GM18517 (cell line): ENCODE measurements around the gene PRAMEF12.
"Not testable (repeated sequence)": the region's sequence is repeated elsewhere in the genome, so short reads cannot be mapped to it uniquely, and the experiment has no call there.

ENCODE experiments used
- ATAC-seq: cut with Tn5 transposase; IDR thresholded peaks from one replicate; pipeline ENCODE4 v1.9.1; 2021; ENCODE audit warnings: mild to moderate bottlenecking, moderate library complexity; ENCODE audit not compliant: unreplicated experiment

PRAMEF12 gene

DNA sequence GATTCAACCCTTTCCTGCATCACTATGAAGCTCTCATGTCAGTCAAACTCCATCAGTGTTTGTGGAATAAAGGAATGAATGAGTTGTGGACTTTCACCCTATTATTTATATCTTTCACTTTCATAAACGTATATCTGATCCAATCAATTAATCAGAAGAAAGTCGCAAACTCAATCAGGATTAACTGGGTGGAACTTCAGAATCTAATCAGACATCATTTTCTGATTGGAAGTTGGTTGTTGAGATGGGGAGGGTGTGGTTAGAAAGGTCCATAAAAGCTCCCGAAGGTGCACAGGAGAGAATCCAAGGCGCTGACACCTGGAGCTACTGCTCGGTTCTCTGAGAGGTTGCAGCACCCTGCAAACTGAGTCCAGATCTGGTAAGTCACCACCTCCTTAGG lies at the start of gene PRAMEF12:
Gene PRAMEF12, plus strand, starts transcription at position 301 of the 400 bp plus-strand sequence. CDS start 1,130 bp downstream, outside the sequence.
- no peak for ATAC-seq

DNA sequence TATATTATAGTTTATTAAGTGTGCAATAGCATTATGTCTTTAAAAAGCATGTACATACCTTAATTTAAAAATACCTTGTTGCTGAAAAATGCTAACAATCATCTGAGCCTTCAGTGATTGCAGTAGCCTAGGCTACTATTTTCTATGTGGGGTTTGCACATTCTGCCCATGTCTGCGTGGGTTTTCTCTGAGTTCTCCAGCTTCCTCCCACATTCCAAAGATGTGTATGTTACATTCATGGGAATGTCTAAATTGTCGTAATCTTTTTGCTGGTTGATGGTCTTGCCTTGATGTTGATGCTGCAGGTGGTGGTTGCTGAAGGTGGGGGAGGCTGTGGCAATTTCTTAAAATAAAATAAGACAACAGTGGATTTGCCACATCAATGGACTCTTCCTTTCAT lies 45.1 kb upstream of the PRAMEF12 start:
- no peak for ATAC-seq

DNA sequence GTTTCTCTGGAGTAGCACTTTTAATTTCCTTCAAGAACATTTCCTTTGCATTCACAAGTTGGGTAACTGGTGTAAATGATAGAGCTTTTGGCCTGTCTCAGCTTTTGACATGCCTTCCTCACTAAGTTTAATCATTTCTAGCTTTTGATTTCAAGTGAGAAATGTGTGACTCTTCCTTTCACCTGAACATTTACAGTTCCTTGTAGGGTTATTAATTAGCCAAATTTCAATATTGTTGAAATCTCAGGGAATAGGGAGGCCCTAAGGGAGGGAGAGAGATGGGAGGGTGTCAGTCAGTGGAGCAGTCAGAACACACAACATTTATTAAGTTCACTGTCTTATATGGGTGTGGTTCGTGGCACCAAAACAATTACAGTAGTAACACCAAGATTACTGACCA lies 43.4 kb upstream of the PRAMEF12 start:
- ATAC-seq = no peak

DNA sequence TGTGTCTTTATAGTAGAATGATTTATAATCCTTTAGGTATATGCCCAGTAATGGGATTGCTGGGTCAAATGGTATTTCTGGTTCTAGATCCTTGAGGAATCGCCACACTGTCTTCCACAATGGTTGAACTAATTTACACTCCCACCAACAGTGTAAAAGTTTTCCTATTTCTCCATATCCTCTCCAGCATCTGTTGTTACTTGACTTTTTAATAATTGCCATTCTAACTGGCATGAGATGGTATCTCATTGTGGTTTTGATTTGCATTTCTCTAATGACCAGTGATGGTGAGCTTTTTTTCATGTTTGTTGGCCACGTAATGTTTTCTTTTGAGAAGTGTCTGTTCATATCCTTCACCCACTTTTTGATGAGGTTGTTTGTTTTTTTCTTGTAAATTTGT lies 42.5 kb upstream of the PRAMEF12 start:
- ATAC-seq = not testable (repeated sequence)

DNA sequence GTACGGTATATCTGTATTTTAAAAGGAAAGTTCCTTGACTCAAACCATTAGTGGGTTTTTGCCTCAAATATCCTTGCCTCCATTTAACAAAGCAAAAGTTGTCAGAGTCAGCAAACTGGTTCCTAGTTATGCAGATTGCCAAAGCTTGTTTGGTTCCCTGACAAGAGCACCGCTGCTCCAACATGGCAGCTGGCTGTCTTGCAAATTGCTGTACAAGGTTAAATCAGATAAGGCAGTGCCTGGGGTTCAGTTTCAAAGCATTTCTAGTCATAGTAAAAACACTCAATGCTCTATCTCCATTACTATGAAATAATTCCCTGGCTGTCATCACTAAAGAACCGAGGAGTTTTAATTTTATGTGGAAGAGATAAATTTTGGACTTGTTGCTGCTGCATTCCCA lies 38.9 kb upstream of the PRAMEF12 start:
- no peak for ATAC-seq

DNA sequence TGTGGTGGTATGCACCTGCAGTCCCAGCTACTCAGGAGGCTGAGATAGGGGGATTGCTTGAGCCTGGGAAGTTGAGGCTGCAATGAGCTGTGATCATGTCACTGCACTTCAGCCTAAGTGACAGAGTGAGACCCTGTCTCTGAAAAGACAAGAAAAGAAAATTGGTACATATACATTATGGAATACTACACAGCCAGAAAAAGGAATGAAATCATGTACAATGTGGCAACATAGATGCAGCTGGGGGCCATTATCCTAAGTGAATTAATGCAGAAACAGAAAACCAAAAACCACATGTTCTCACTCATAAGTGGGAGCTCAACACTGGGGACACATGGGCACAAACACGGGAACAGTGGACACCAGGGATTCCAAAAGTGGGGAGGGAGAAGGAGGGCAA lies 34.6 kb upstream of the PRAMEF12 start:
- no peak for ATAC-seq

DNA sequence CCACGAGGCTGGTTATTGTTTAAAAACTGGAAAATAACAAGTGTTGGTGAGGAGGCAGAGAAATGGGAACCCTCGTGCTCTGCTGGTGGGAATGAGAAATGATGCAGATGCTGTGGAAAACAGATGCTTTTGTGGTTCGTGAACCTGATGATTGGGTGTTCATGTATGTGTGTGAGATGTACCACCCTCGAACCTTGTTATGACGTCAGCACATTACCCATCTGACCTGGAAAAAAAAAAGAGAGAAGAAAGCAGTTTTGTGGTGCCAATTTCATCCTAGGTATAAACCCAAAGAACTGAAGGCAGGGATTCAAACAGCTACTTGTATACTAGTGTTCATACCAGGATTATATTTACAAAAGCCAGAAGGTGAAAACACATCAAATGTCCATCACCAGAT lies 33.9 kb upstream of the PRAMEF12 start:
- ATAC-seq = no peak

DNA sequence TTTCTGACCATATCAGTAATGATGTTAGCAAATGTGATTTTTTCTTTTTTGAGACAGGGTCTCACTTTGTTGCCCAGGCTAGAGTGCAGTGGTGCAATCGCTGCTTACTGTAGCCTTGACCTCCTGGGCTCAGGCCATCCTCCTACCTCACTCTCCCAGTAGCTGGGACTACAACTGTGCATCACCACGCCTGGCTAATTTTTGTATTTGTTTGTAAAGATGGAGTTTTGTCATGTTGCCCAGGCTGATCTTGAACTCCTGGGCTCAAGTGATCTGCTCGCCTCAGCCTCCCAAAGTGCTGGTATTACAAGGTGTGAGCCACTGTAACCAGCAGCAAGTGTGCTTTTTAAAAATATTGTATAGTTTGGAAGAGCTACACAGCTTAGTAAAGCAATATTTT lies 31.6 kb upstream of the PRAMEF12 start:
- no peak for ATAC-seq

DNA sequence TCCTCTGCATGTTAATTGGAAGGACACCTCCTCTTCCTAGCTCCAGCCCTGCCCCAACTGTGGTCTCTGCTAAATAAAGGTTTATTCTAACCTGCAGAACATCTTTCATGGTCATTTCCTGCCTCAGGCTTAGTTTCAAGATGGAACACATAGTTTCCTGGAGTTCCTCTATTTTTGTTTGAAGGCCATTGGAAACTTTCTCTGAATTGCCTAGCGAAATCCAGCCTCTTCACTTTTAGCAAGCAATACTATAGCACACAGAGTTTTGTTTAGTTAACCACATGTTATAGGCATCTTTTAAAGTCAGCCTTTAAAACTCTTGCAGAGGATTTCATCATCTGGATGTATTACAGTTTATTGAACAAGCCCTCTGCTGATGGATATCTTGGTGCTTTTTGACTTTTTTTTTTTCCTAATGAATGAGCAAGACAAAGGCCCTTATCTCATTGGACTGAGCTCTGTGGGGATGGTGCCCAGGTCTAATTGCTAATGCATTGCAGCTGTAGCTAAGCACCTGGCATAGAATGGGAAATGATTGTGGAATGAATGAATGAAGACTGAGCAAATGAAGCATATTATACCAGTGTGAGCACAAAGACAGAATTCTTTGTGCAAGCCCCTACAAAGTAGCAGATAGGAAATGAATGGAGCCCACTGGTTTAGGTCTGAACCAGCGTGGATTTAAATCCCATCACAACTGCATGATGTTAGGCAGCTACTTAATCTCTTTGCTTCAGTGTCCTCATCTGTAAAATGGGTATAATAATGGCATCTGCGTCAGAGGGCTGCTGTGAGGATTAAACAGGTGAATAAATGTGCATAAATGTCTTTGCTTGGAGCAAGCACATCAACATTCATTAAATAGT lies 28.2 kb upstream of the PRAMEF12 start:
- no peak for ATAC-seq

DNA sequence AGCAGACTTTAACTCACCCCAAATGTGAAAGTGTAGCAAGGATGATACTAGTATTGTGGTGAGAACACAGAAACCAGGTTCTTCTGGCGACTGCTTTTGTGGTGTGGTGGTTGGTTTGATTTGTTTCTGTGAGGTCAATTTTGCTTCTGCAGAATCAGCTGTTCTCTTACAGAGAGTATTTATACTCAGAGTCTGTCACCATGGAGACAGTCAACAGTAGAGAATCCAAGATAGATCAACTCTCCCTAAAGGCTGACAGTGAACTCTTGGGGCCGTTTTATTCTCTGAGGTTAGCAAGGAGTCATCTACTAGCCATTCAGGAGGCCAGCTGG lies 27.6 kb upstream of the PRAMEF12 start, which contains the start of gene CFAP107:
Gene CFAP107, plus strand, starts transcription at position 209 of the 332 bp plus-strand sequence. CDS start 231 bp downstream, outside the sequence.
- no peak for ATAC-seq

DNA sequence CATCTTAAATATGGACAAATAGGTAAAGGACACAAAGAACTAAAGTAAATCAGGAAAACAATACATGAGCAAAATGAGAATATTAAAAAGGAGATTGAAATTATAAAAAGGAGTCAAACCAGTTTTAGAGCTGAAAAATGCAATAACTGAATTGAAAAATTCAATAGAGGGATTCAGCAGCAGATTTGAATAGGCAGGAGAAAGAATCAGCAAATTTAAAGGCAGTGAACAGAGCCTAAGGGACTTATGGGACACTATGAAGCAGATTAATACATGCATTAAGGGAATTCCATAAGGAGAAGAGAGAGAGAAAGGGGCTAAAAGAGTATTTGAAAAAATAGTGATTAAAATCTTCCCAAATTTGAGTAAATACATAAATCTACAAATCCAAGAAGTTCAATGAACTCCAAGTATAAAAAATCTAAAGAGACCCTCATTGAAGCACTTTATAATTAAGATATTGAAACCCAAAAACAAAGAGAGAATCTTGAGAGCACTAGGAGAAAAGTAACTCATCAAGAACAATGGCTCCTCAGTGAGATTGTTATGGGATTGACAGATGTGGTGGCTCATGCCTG lies 24.7 kb upstream of the PRAMEF12 start:
- no peak for ATAC-seq

DNA sequence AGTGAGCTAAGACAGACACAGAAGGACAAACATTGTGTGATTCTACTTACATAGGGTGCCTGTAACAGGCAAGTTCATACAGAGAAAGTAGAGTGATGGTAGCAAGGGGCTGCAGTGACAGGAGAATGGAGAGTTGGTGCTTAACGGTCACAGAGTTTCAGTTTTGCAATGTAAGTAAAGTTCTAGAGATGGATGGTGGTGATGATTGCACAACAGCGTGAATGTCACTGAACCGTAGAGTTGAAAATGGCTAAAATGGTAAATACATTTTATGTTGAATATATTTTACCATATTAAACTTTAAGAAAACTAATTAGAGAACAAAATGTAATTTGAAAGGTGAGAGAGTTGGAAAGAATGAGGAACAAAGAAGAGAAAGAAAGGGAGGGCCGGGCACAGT lies 18.8 kb upstream of the PRAMEF12 start:
- no peak for ATAC-seq

DNA sequence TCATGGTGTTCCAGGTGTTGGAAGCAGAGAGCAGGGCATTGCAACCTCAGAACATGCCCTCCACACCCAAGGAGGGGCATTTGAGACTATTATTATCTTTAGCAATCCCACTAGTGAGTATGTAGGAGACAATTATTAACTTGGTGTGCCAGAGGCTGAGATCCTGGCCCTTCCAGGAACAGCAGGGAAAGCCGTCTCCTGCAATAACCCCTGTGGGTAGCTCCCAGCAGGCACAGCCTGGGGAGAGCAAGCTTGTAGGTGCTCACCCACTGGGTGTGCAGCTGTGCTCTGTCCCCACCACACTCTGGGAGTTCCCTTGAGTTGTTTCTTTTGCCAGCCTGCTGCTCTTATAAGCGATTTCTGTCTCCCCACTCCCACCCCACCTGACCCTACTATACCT lies 17.3 kb upstream of the PRAMEF12 start:
- no peak for ATAC-seq

DNA sequence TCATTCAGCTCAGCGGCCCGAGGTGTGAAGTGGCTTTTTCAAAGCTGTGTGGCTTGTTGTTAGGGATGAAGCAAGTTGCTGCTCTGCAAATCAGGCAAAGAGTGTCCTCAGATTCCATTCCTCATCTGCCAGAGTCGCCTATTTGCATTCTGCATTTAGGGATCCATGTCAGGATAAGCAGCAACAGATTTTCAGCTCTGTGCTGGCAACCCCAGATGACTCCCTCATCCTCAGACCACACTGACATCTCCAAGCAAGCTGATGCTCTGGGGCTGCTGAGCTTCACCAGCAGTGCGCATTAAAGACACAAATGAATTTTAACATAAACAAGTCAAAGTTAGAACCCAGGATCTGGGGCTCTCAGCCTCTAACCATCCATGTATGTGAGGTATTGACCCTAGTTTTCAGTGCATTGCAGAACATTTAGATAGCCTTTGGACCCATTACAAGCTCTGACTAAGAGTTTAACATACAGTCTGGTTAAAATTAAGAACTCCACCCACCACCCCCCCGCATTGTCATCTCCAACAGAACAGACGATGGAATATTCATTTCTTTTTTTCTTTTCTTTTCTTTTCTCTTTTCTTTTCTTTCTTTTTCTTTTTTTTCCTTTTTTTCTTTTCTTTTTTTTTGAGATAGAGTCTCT lies 16.6 kb upstream of the PRAMEF12 start:
- ATAC-seq = no peak

DNA sequence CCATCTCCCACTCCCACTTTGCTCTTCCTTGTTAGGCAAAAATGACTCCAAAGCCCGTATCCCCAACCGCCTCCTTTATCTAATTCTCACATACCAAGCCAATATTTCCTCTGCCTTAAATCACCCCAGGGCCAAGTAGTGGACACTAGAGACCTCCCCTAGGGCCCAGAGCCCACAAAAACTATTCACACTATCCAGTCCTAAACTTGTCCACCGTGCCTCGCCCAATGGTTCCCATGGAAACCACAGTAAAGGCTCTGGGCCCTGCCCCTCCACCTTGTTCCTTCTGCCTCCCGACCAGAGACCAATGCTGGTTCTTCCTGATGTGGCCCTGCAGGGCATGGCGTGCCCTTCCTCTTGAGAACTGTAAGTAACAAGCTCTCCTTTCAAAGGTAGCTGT lies 15.7 kb upstream of the PRAMEF12 start:
- no peak for ATAC-seq

DNA sequence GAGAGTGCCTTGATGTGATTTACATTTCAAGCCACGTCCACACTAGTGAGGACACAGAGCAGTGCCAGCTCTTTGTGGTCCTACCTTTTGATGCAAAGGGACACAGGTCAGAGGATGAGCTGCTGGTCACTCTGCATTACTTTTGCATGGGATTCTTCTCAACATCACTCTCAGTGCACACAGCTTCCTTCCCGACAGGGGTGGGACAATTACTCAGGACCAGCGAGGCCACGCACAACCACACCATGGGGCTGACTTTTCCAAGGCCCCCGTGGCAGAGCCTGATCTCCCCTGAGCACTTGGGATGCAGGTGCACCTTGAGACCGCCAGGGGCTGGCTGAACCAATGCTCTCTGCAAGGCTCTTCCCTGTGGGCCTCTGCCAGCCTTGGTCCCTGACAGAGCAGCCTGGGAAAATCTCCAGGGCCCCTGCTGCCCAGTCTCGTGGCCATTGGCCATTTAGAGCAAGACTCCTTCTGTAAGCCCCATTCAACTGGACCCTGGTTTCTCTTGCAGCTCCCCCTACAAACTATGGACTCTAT lies 13.2 kb upstream of the PRAMEF12 start:
- no peak for ATAC-seq

DNA sequence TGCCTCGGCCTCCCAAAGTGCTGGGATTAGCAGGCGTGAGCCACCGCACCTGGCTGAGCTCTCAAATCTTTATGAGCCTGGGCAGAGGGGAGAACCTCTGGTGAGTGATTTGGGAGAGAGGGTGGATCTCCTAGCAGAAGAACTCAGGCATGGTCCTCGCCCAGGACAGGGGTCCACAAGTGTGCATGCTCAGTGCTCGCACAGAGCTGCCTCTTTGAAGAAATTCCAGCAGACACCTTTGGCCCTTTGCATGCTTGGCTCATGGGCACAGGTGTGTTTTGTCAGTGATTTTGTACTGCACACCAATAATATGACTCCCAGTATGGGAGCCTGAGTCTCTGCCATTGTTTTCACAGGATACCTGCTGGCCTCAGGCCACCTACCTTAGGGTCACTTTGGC lies 11.8 kb upstream of the PRAMEF12 start:
- ATAC-seq = no peak

DNA sequence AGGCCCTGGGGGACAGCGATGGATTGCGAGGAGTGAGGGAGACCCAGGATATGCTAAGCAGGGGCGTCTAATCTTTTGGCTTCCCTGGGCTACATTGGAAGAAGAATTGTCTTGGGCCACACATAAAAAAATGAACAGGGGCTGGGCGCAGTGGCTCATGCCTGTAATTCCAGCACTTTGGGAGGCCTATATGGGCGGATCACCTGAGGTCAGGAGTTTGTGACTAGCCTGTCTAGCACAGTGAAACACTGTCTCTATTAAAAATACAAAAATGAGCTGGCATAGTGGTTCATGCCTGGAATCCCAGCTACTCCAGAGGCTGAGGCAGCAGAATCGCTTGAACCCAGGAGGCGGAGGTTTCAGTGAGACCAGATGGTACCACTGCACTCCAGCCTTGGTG lies 10.8 kb upstream of the PRAMEF12 start:
- ATAC-seq = no peak

DNA sequence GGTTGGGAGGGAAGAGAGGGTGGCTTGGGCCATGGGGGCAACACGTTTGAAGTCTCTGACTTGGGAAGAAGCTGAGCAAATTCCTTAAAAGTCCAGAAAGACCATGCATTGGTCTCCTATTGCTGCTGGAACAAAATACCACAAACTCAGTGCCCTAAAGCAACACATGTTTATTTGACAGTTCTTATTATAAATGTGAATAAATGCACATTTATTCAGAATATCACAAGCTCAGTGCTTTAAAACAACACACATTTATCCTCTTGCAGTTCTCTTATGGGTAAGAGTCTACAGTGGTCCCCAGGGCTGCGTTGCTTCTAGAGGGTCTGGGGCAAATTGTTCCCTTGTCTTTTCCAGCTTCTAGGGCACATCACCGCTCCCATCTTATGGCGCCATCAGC lies 10.1 kb upstream of the PRAMEF12 start:
- ATAC-seq = no peak

DNA sequence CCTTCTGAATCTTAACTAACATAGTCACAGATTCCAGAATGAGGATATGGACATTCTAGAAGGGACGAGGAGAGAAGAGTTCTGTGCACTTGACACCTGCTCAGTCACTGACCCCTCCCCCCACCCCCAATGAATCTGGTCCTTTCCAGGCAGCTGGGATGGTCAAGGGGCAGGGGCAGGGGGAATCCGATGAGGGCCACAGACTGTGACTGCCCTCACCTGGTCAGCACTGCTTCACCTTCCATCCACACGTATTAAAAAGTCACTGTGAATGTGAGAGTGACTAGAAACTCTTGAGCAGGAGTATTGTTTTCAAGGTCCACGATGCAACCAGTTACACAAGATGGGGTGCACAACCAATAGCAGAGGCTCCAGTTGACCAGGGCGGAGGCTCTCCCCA lies 9.5 kb upstream of the PRAMEF12 start:
- no peak for ATAC-seq

DNA sequence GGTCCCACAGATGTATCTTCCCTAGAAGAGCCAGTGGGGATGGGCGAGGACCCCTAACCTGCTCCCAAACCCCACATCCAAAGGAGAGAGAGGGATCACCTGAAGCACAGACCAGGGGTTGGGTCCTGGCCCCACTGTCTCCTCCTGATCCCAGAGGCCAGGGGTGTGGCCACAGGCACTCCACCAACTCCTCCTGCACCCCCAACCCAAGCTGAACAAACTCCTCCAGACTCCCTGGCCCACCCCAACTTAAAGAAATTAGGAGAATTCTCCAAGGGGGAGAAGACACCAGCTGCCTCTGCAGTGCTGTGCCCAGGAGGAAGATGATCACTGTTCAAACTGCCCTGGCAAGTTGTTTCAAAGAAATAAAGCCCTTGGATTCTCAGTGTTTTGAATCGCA lies 4.5 kb upstream of the PRAMEF12 start:
- ATAC-seq = no peak

DNA sequence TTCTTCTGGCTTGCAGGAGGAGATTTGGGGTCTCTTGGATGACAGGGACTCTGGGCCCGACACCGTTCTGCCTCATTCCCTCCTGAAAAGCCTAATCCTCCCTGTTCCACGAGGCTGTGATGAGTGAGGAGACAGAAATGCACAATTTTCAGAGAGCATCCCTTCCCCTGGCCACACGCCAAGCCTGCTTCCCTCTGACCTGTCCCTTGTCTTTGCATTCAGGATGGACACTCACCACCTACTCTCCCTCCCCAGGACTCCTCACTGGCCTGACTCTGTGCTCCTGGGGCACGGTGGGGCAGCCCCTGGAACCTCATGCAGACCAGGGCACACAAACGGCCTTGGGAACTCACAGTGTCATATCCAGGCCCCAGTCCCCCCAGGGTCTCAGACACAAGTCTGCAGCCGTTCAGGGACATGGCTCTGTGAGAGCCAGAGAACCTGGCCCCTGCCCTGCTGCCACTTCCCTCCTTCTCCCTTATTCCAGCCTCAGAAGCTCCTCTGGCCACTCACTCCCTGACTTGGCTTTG lies 3.5 kb upstream of the PRAMEF12 start:
- no peak for ATAC-seq
